Measurements from ENCODE around the gene SLC13A5.
A peak's percentile ranks its signal among the peaks of the same experiment; 100 is the strongest.

Gene SLC13A5

DNA sequence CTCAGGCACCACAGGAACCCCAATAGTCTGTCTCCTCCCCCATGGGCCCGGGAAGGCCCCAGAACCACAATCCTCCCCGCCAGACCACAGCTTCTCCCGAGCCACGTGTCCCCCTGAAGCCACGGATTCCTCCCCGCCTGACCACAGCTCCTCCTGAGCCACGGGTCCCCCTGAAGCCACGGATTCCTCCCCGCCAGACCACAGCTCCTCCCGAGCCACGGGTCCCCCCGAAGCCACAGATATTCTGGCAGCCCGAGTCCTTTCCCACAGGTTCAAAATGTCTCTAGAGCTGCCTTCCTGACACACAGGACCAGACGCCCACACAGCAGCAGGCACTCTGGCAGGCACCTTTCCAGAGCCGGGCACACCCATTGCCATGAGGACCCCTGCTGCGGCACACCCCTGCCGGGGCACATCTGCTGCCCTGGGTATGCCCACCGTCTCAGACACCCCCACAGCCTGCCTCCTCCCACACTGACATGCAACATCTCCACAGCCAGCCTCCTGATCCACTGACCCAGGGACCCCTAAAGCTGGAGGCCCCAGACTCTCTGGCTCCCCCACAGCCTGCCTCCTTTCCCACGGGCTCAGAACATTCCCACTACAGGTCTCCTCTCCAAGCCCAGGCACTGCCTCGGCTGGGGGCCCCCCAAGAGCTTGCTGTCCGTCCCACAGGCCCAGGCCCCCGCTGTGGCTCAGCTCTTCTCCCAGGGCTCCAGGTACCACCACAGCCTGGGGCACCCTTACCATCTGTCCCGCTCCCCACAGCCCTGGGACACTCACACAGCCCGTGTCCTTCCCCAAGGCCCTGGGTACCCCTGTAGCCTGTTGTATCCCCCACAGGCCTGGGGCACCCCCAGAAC is 74.9 kb downstream of the SLC13A5 start:
- peak; percentile 43 for DNase-seq (ENCODE audit: low spot score)

- DNase-seq (ENCODE audit: low spot score) = no peak
These were observed 75.7 kb downstream of the SLC13A5 start for GRCh38 chr17:6637458-6637840.

- DNase-seq (ENCODE audit: low spot score) = no peak
These were observed 76.3 kb downstream of the SLC13A5 start for GRCh38 chr17:6636616-6637457.

DNA sequence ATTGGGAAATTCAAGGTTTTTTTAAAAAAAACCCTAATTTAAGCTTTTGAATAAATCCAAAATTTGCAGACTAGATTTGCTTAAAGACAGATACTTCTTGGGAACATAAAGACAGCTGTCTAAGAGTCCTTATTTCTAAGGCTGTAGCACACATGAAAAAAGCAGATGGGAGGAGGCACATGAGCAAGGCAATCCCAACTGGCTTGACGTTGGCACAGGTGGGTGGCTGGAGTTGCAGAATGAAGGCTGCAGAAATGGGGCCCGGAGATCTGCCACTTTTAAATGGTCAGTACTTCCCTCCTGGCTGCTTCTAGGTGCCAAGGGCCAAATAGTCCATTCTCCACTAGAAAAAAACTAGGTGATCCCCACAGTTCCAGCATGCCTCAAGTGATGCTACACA is 77.1 kb downstream of the SLC13A5 start:
- no peak for DNase-seq (ENCODE audit: low spot score)

Data from hematopoietic multipotent progenitor cell treated with erythropoietin and hydrocortisone succinate and interleukin-3 and kit ligand, for 17 days (in vitro differentiated cells).